Calu3 (cell line): ENCODE measurements around the gene TRIM65. TPM values are rescaled to one million over a fixed set of nuclear protein-coding genes. Genes with fewer than 3 reads are reported as not detected.
"Not testable (repeated sequence)": the region's sequence is repeated elsewhere in the genome, so short reads cannot be mapped to it uniquely, and the experiment has no call there.

ENCODE experiments used
- BruUV-seq: library from RNA; stranded (reverse); fragments of 400-500 nt; replicated peaks from 2 replicates; lab custom pipeline; 2021; lab: Mats Ljungman, UMichigan
- CTCF ChIA-PET: fragments of 300-600 bp; sonication (Branson Sonifier 250); formaldehyde crosslinking; loops from one replicate; lab custom pipeline; 2022; ENCODE audit warnings: antibody characterized with exemption; lab: Charles Lee
- DNase-seq: peaks from one replicate; pipeline ENCODE4 v3.0.0; 2022
- H3K27ac Mint-ChIP-seq: one replicate; pipeline ENCODE4 v1.8.0; 2022; ENCODE audit warnings: mixed read lengths; ENCODE audit not compliant: unreplicated experiment
- H3K27me3 Mint-ChIP-seq: one replicate; pipeline ENCODE4 v1.8.0; 2022; ENCODE audit warnings: mixed read lengths; ENCODE audit not compliant: unreplicated experiment
- H3K36me3 Mint-ChIP-seq: one replicate; pipeline ENCODE4 v1.8.0; 2022; ENCODE audit warnings: mild to moderate bottlenecking, moderate library complexity, mixed read lengths; ENCODE audit not compliant: insufficient read depth, unreplicated experiment
- H3K4me1 Mint-ChIP-seq: one replicate; pipeline ENCODE4 v1.8.0; 2022; ENCODE audit warnings: mild to moderate bottlenecking, low read depth, mixed read lengths; ENCODE audit not compliant: unreplicated experiment
- H3K4me3 Mint-ChIP-seq: one replicate; pipeline ENCODE4 v1.8.0; 2022; ENCODE audit warnings: mild to moderate bottlenecking, low read depth, moderate library complexity, mixed read lengths; ENCODE audit not compliant: unreplicated experiment
- H3K9me3 Mint-ChIP-seq: one replicate; pipeline ENCODE4 v1.8.0; 2022; ENCODE audit warnings: low read depth, mixed read lengths; ENCODE audit not compliant: unreplicated experiment
- CTCF ChIP-seq: fragments of 200-600 bp; IDR thresholded peaks from one replicate; pipeline ENCODE4 v1.8.0; 2022; ENCODE audit warnings: antibody characterized with exemption; ENCODE audit not compliant: unreplicated experiment
- intact Hi-C: fragments of 100-400 bp; cut with micrococcal nuclease; formaldehyde crosslinking; loops from one replicate; pipeline ENCODE4 v1.10.0; 2022; ENCODE audit not compliant: unreplicated experiment
- total RNA-seq: library from RNA; stranded (reverse); gene quantifications from 2 replicates; pipeline ENCODE4 v1.2.3, GENCODE V29; 2022

Gene TRIM65
- total RNA-seq, 1 experiment from 2014 or later = 15.4 TPM

- no peak for TF ChIP-seq CTCF
- BruUV-seq = no TSS peak
Observed at GRCh38 chr17:75891022-75891604, 5.6 kb downstream of the TRIM65 start.

GRCh38 chr17:75889454-75889853 lies 7.3 kb downstream of the TRIM65 start:
- no peaks in the 10 kb centered on the region for H3K4me1 Mint-ChIP-seq
- TF ChIP-seq CTCF = no peak
- no peaks in the 10 kb centered on the region for H3K9me3 Mint-ChIP-seq
- no peaks in the 10 kb centered on the region for H3K27me3 Mint-ChIP-seq
- CTCF ChIA-PET = interaction anchor here (0.9 kb wide), 1 partner anchor 15 kb away, joined by 9 read pairs; the partner anchor contains the start of gene MRPL38
- no peak overlapping the region for H3K27ac Mint-ChIP-seq
- H3K36me3 Mint-ChIP-seq = peaks cover 22% of the 10 kb centered on the region
- intact Hi-C loops = loop anchor here (5.0 kb wide), 1 partner anchor 42 kb away; no protein-coding TSS in a partner anchor
- no peak for DNase-seq
- BruUV-seq = TSS peak; percentile 48
- no peak overlapping the region for H3K4me3 Mint-ChIP-seq

More at GRCh38 chr17:75891022-75891604, 5.6 kb downstream of the TRIM65 start:
- no peaks in the 10 kb centered on the region for H3K9me3 Mint-ChIP-seq
- peaks cover 25% of the 10 kb centered on the region for H3K36me3 Mint-ChIP-seq
- CTCF ChIA-PET = no interaction called here
- intact Hi-C loops = no loop called here
- H3K27ac Mint-ChIP-seq = no peak overlapping the region
- peaks cover 12% of the 10 kb centered on the region for H3K4me1 Mint-ChIP-seq
- no peaks in the 10 kb centered on the region for H3K27me3 Mint-ChIP-seq
- no peak overlapping the region for H3K4me3 Mint-ChIP-seq
- DNase-seq = no peak

- H3K27me3 Mint-ChIP-seq = no peaks in the 10 kb centered on the region
- CTCF ChIA-PET = no interaction called here
- no peak for DNase-seq
- no peak overlapping the region for H3K4me3 Mint-ChIP-seq
- no peaks in the 10 kb centered on the region for H3K9me3 Mint-ChIP-seq
- no TSS peak for BruUV-seq
- peaks cover 22% of the 10 kb centered on the region for H3K36me3 Mint-ChIP-seq
- H3K27ac Mint-ChIP-seq = no peak overlapping the region
- intact Hi-C loops = loop anchor here (5.0 kb wide), 1 partner anchor 41 kb away; no protein-coding TSS in a partner anchor
- H3K4me1 Mint-ChIP-seq = no peaks in the 10 kb centered on the region
- no peak for TF ChIP-seq CTCF
Observed at GRCh38 chr17:75888484-75888883, 8.3 kb downstream of the TRIM65 start.

- H3K4me1 Mint-ChIP-seq, H3K27ac Mint-ChIP-seq, H3K27me3 Mint-ChIP-seq, H3K9me3 Mint-ChIP-seq, DNase-seq, H3K4me3 Mint-ChIP-seq, BruUV-seq: not testable (repeated sequence)
- peaks cover 14% of the 10 kb centered on the region for H3K36me3 Mint-ChIP-seq
- CTCF ChIA-PET = interaction anchor here (0.6 to 1.1 kb wide), 3 partner anchors 10 to 83 kb away, joined by 4 to 10 read pairs (median 7); no protein-coding TSS in a partner anchor
- intact Hi-C loops = loop anchor here (5.0 kb wide), 1 partner anchor 39 kb away; no protein-coding TSS in a partner anchor
Observed at GRCh38 chr17:75885860-75886259, 10.9 kb downstream of the TRIM65 start.

GRCh38 chr17:75885431-75885830 lies 11.3 kb downstream of the TRIM65 start:
- Mint-ChIP-seq H3K4me1 (no peaks in the 10 kb centered on the region), H3K4me3 (no peak overlapping the region), H3K36me3 (peaks cover 12% of the 10 kb centered on the region), H3K27me3 (no peaks in the 10 kb centered on the region), H3K9me3 (no peaks in the 10 kb centered on the region), H3K27ac (no peak overlapping the region)
- intact Hi-C loops = loop anchor here (5.0 kb wide), 1 partner anchor 38 kb away; no protein-coding TSS in a partner anchor
- BruUV-seq = no TSS peak
- DNase-seq = no peak
- CTCF ChIA-PET = interaction anchor here (1.1 kb wide), 1 partner anchor 10 kb away, joined by 10 read pairs; no protein-coding TSS in a partner anchor
- no peak for TF ChIP-seq CTCF
